GM12864 (cell line): Measurements from ENCODE around the gene INSYN1.

Experiments used
- DNase-seq: peaks from one replicate; pipeline ENCODE4 v3.0.0-alpha.2; 2011; ENCODE audit warnings: low read depth
- H3K4me3 ChIP-seq: 2 replicates; pipeline ENCODE4 v1.5.1; 2011; ENCODE audit warnings: mild to moderate bottlenecking, low read depth, low read length, control low read depth
- CTCF ChIP-seq: IDR thresholded peaks from 2 replicates; pipeline ENCODE4 v1.5.1; 2011; ENCODE audit warnings: low read depth, mild to moderate bottlenecking, moderate library complexity, low read length, control low read depth, inconsistent platforms; ENCODE audit errors: missing control alignments

INSYN1 gene

GRCh38 chr15:73755481-73755880 lies 2.3 kb upstream of the INSYN1 start:
- no peak for DNase-seq
- H3K4me3 ChIP-seq: no peak overlapping the region
- TF ChIP-seq CTCF: no peak

- H3K4me3 ChIP-seq: no peak overlapping the region
- TF ChIP-seq CTCF: no peak
- no peak for DNase-seq
Observed at GRCh38 chr15:73754461-73754860, 1.3 kb upstream of the INSYN1 start.

GRCh38 chr15:73752806-73753193 lies 351 bp downstream of the INSYN1 start:
- H3K4me3 ChIP-seq: no peak overlapping the region
- no peak for DNase-seq

GRCh38 chr15:73751899-73752805 lies 999 bp downstream of the INSYN1 start:
- H3K4me3 ChIP-seq: no peak overlapping the region

More at GRCh38 chr15:73752806-73753193, 351 bp downstream of the INSYN1 start:
- TF ChIP-seq CTCF: no peak

GRCh38 chr15:73751511-73751898 lies 1.6 kb downstream of the INSYN1 start:
- TF ChIP-seq CTCF: no peak
- no peak overlapping the region for H3K4me3 ChIP-seq
- DNase-seq: no peak

More at GRCh38 chr15:73751899-73752805, 999 bp downstream of the INSYN1 start:
- no peak for TF ChIP-seq CTCF
- no peak for DNase-seq

GRCh38 chr15:73750951-73751350 lies 2.2 kb downstream of the INSYN1 start:
- H3K4me3 ChIP-seq: no peak overlapping the region
- TF ChIP-seq CTCF: no peak
- DNase-seq: no peak

- no peak overlapping the region for H3K4me3 ChIP-seq
- no peak for DNase-seq
- TF ChIP-seq CTCF: no peak
Observed at GRCh38 chr15:73750438-73750837, 2.7 kb downstream of the INSYN1 start.
